HUES6 (cell line): Measurements from ENCODE around the gene UNC93A.

Experiments used
- H3K27ac ChIP-seq: 2 replicates; pipeline ENCODE4 v1.7.0; 2013; ENCODE audit warnings: low read depth, mild to moderate bottlenecking, low read length, inconsistent platforms
- H3K27me3 ChIP-seq: 2 replicates; pipeline ENCODE4 v1.6.1; 2013; ENCODE audit warnings: low read length; ENCODE audit not compliant: control insufficient read depth, insufficient read depth
- H3K36me3 ChIP-seq: 2 replicates; pipeline ENCODE4 v1.6.1; 2013; ENCODE audit warnings: low read length; ENCODE audit not compliant: control insufficient read depth, insufficient read depth
- H3K4me1 ChIP-seq: 2 replicates; pipeline ENCODE4 v1.6.1; 2013; ENCODE audit warnings: low read length; ENCODE audit not compliant: control insufficient read depth, insufficient read depth
- H3K4me3 ChIP-seq: 2 replicates; pipeline ENCODE4 v1.5.1; 2013; ENCODE audit warnings: low read depth, low read length
- H3K9ac ChIP-seq: one replicate; pipeline ENCODE4 v1.6.1; 2013; ENCODE audit warnings: mild to moderate bottlenecking, low read length
- H3K9me3 ChIP-seq: 2 replicates; pipeline ENCODE4 v1.6.1; 2013; ENCODE audit warnings: low read depth, low read length; ENCODE audit not compliant: control insufficient read depth, insufficient read depth

Gene UNC93A

GRCh38 chr6:167294651-167295494 lies 3.8 kb downstream of the UNC93A start:
- H3K4me3 ChIP-seq, result no peak overlapping the region
- H3K9ac ChIP-seq, result no peak overlapping the region
- no peaks in the 10 kb centered on the region for H3K27me3 ChIP-seq
- no peaks in the 10 kb centered on the region for H3K36me3 ChIP-seq
- peaks cover 2% of the 10 kb centered on the region; the same call in 1 of the 2 replicates for H3K9me3 ChIP-seq
- 0 out of 2 replicates have a peak, but pooled peaks cover 4% of the 10 kb centered on the region for H3K4me1 ChIP-seq
- H3K27ac ChIP-seq, result no peak overlapping the region

- no peak overlapping the region for H3K4me3 ChIP-seq
- peaks cover 2% of the 10 kb centered on the region; the same call in 1 of the 2 replicates for H3K9me3 ChIP-seq
- H3K27ac ChIP-seq, result no peak overlapping the region
- H3K36me3 ChIP-seq, result no peaks in the 10 kb centered on the region
- H3K27me3 ChIP-seq, result no peaks in the 10 kb centered on the region
- H3K9ac ChIP-seq, result no peak overlapping the region
- H3K4me1 ChIP-seq, result 0 out of 2 replicates have a peak, but pooled peaks cover 5% of the 10 kb centered on the region
Measured at GRCh38 chr6:167295495-167296292, 4.6 kb downstream of the UNC93A start.

GRCh38 chr6:167296293-167296690 lies 5.2 kb downstream of the UNC93A start:
- 0 out of 2 replicates have a peak, but pooled peaks cover 11% of the 10 kb centered on the region for H3K4me1 ChIP-seq
- H3K9me3 ChIP-seq, result peaks cover 2% of the 10 kb centered on the region; the same call in 1 of the 2 replicates
- H3K4me3 ChIP-seq, result no peak overlapping the region
- no peaks in the 10 kb centered on the region for H3K36me3 ChIP-seq
- no peak overlapping the region for H3K27ac ChIP-seq
- no peak overlapping the region for H3K9ac ChIP-seq
- H3K27me3 ChIP-seq, result no peaks in the 10 kb centered on the region

- H3K27ac ChIP-seq, result no peak overlapping the region
- H3K4me3 ChIP-seq, result no peak overlapping the region
- no peaks in the 10 kb centered on the region for H3K27me3 ChIP-seq
- H3K36me3 ChIP-seq, result no peaks in the 10 kb centered on the region
- H3K9ac ChIP-seq, result no peak overlapping the region
- H3K9me3 ChIP-seq, result peaks cover 2% of the 10 kb centered on the region; the same call in 1 of the 2 replicates
- H3K4me1 ChIP-seq, result 0 out of 2 replicates have a peak, but pooled peaks cover 13% of the 10 kb centered on the region
Measured at GRCh38 chr6:167296902-167297301, 5.8 kb downstream of the UNC93A start.

GRCh38 chr6:167298127-167298526 lies 7.0 kb downstream of the UNC93A start:
- H3K9ac ChIP-seq, result no peak overlapping the region
- no peaks in the 10 kb centered on the region for H3K27me3 ChIP-seq
- no peak overlapping the region for H3K4me3 ChIP-seq
- no peaks in the 10 kb centered on the region for H3K36me3 ChIP-seq
- H3K4me1 ChIP-seq, result 0 out of 2 replicates have a peak, but pooled peaks cover 8% of the 10 kb centered on the region
- no peak overlapping the region for H3K27ac ChIP-seq
- peaks cover 2% of the 10 kb centered on the region; the same call in 1 of the 2 replicates for H3K9me3 ChIP-seq

GRCh38 chr6:167299641-167300308 lies 8.7 kb downstream of the UNC93A start:
- no peak overlapping the region for H3K4me3 ChIP-seq
- no peaks in the 10 kb centered on the region for H3K27me3 ChIP-seq
- H3K9me3 ChIP-seq, result peaks cover 2% of the 10 kb centered on the region; the same call in 1 of the 2 replicates
- no peak overlapping the region for H3K9ac ChIP-seq
- H3K27ac ChIP-seq, result no peak overlapping the region
- no peaks in the 10 kb centered on the region for H3K36me3 ChIP-seq
- peaks cover 9% of the 10 kb centered on the region; the same call in 1 of the 2 replicates for H3K4me1 ChIP-seq

- no peaks in the 10 kb centered on the region for H3K36me3 ChIP-seq
- no peak overlapping the region for H3K9ac ChIP-seq
- peaks cover 2% of the 10 kb centered on the region; the same call in 1 of the 2 replicates for H3K9me3 ChIP-seq
- peaks cover 23% of the 10 kb centered on the region for H3K4me1 ChIP-seq
- no peak overlapping the region for H3K4me3 ChIP-seq
- H3K27me3 ChIP-seq, result no peaks in the 10 kb centered on the region
- H3K27ac ChIP-seq, result no peak overlapping the region
Measured at GRCh38 chr6:167300902-167301777, 10.0 kb downstream of the UNC93A start.

GRCh38 chr6:167302074-167302473 lies 11.0 kb downstream of the UNC93A start:
- no peaks in the 10 kb centered on the region for H3K27me3 ChIP-seq

GRCh38 chr6:167302796-167303195 lies 11.7 kb downstream of the UNC93A start:
- Histone ChIP-seq H3K27me3 (no peaks in the 10 kb centered on the region), H3K9ac (no peak overlapping the region), H3K36me3 (no peaks in the 10 kb centered on the region), H3K27ac (no peak overlapping the region), H3K9me3 (peaks cover under 1% of the 10 kb centered on the region; the same call in 1 of the 2 replicates), H3K4me3 (no peak overlapping the region), H3K4me1 (peaks cover 28% of the 10 kb centered on the region)

More at GRCh38 chr6:167302074-167302473, 11.0 kb downstream of the UNC93A start:
- Histone ChIP-seq H3K9me3 (peaks cover 2% of the 10 kb centered on the region; the same call in 1 of the 2 replicates), H3K4me3 (no peak overlapping the region), H3K9ac (no peak overlapping the region), H3K36me3 (no peaks in the 10 kb centered on the region), H3K4me1 (peaks cover 28% of the 10 kb centered on the region), H3K27ac (no peak overlapping the region)
